Measurements from ENCODE around the gene TNS1.

DNA sequence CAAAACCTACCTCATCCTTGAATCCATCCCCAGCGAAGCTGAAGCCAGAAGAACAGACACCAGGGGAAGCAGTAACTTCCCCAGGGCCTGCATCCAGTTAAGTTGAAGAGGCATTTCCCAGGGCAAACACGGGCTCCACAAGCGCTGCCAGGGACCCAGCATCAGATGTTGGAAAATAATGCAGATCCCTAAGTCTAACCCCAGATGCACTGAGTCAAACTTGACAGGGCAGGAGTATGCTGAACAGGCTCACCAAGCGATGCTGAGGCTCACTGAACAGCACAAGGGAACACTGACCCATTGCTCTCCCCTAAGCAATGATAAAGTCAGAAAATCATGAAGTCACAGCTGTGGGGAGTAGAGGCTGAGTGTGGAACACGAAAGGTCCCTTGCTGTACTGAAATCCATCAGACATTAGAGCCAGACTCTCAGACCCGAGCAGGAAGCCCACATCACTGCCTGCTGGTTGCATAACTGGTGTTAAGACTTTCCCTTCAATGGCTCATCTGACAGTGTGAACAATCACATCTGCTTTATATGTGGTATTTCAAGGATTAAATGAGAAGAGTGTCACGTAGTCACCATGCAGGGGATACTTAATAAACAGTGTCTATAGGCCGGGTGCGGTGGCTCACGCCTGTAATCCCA is 36.2 kb downstream of the TNS1 start:
- TF ChIP-seq CTCF (IDR thresholded peaks at IDR 0.05): no peak
- TF ChIP-seq EZH2 (IDR thresholded peaks at IDR 0.05): no peak
